BLaER1 treated with 17β-estradiol and CSF1 and Interleukin-3, amounts not matched to agents 10 nM and 100 nM (cell line): ENCODE results near the gene ASCL3.
"Not testable (repeated sequence)": the region's sequence is repeated elsewhere in the genome, so short reads cannot be mapped to it uniquely, and the experiment has no call there.

Experiments used
- H3K27ac ChIP-seq, 11 experiments: shearing (Covaris generic); formaldehyde crosslinking; 2 replicates each; pipeline ENCODE4 v1.8.1; 2022
- H3K27me3 ChIP-seq, 11 experiments: shearing (Covaris generic); formaldehyde crosslinking; 2 replicates each; pipeline ENCODE4 v1.8.1; 2022
- H3K36me3 ChIP-seq, 11 experiments: shearing (Covaris generic); formaldehyde crosslinking; 2 replicates each; pipeline ENCODE4 v1.8.1; 2022
- H3K4me1 ChIP-seq, 10 experiments: shearing (Covaris generic); formaldehyde crosslinking; 2 replicates each; pipeline ENCODE4 v1.8.1; 2022
- H3K4me2 ChIP-seq, 11 experiments: shearing (Covaris generic); formaldehyde crosslinking; 2 replicates each; pipeline ENCODE4 v1.8.1; 2022
- H3K4me3 ChIP-seq, 10 experiments: shearing (Covaris generic); formaldehyde crosslinking; 2 replicates each; pipeline ENCODE4 v1.8.1; 2022
- H3K9ac ChIP-seq, 11 experiments: shearing (Covaris generic); formaldehyde crosslinking; 2 replicates each; pipeline ENCODE4 v1.8.1; 2022
- H3K9me3 ChIP-seq, 11 experiments: shearing (Covaris generic); formaldehyde crosslinking; replicated peaks in 1 of 11; 2 replicates each; pipeline ENCODE4 v1.8.1; 2022
- H4K20me1 ChIP-seq, 11 experiments: shearing (Covaris generic); formaldehyde crosslinking; 2 replicates each; pipeline ENCODE4 v1.8.1; 2022
- Cebpa-rat ChIP-seq, 11 experiments: shearing (Covaris generic); IDR thresholded peaks; 2 replicates each; pipeline ENCODE4 v1.8.1; 2022

Gene ASCL3

DNA sequence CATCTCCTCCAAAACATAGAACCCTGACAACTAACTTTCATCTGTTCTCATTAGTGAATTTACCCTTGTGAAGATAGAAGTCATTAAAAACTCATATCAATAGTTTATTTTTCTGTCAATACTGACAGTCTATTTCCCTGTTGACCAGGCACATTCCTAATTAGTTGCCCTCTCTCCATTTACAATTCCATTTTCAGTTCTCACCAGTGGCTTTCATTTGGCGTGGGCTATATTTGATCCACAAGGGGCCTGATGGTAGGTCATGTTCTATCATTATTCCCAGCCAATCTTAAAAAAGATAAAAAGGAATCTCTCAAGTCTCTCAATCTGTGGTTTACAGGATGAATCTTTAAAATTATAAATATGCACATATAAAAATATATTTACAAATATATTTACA is 35.7 kb downstream of the ASCL3 start:
- TF ChIP-seq Cebpa-rat (IDR thresholded peaks at IDR 0.05) = no peak
- Histone ChIP-seq H4K20me1 (no peaks in the 10 kb centered on the region), H3K27me3 (no peaks in the 10 kb centered on the region), H3K4me3 (no peak overlapping the region), H3K4me2 (no peak overlapping the region), H3K4me1 (peaks cover 10 to 31% (median 19%) of the 10 kb centered on the region in 10 experiments), H3K27ac (no peak overlapping the region), H3K9ac (no peak overlapping the region), H3K36me3 (no peaks in the 10 kb centered on the region), H3K9me3 (peaks cover 0 to 8% (median 5%) of the 10 kb centered on the region in 11 experiments; a peak in 16 of 22 replicates)

DNA sequence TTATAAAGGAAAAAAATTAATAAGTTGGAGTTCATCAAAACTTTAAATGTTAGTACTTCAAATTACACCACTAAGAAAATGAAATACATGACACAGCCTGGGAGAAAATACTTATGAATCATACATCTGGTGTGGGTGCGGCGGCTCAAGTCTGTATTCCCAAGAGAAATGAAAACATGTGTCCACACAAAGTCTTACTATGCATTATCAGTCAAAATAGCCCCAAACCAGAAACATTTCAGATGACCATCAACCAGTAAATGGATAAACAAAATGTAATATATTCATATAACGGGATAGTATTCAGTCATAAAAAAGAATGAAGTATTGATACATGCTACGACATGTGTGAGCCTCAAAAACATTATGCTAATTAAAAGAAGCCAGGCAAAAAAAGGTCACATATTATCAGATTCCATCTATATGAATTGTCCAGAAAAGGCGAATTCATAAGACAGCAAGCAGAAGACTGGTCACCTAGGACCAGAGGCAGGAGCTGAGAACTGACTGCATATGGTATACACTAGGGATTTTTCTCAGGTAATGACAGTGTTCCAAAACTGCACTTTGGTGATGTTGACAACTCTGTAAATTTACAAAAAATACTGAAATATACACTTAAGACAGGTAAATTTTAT is 37.2 kb downstream of the ASCL3 start:
- Histone ChIP-seq H3K4me1 (peaks cover 8 to 30% (median 18%) of the 10 kb centered on the region in 10 experiments; a peak in 19 of 20 replicates), H3K4me3 (no peak overlapping the region), H3K36me3 (no peaks in the 10 kb centered on the region), H4K20me1 (no peaks in the 10 kb centered on the region), H3K9ac (no peak overlapping the region), H3K9me3 (peaks cover 3 to 20% (median 16%) of the 10 kb centered on the region in 11 experiments; a peak in 21 of 22 replicates), H3K27me3 (no peaks in the 10 kb centered on the region), H3K4me2 (no peak overlapping the region), H3K27ac (no peak overlapping the region)
- TF ChIP-seq Cebpa-rat (IDR thresholded peaks at IDR 0.05) = no peak

DNA sequence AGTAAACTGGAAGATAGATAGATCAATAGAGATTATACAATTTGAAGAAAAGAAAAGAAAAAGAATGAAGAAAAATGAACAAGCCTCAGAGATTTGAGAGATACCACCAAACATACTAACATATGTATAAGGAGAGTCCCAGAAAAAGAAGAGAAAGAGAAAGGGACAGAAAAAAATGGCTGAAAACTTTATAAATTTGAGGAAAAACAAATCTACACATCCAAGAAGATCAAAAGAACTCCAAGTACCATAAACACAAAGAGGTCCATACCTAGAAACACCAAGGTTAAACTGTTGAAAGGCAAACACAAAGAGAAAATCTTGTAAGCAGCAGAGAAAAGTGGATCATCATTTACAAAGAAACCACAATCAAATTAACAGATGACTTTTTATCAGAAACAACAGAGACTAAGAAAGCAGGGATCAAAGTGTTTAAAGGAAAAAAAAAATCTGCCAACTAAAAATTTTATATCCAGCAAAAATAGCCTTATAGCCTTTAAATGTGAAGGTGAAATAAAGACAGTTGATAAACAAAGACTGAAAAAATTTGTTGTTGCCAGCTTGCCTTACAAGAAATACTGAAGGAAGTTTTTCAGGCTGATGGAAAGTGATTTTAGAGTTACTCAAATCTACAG is 43.6 kb downstream of the ASCL3 start:
- Histone ChIP-seq H3K4me2 (no peak overlapping the region), H3K27me3 (no peaks in the 10 kb centered on the region), H3K4me1 (no peaks in the 10 kb centered on the region), H3K9me3 (peaks cover 43 to 57% (median 54%) of the 10 kb centered on the region in 11 experiments), H3K4me3 (no peak overlapping the region), H4K20me1 (no peaks in the 10 kb centered on the region), H3K9ac (no peak overlapping the region), H3K27ac (no peak overlapping the region), H3K36me3 (no peaks in the 10 kb centered on the region)
- TF ChIP-seq Cebpa-rat (IDR thresholded peaks at IDR 0.05) = no peak

DNA sequence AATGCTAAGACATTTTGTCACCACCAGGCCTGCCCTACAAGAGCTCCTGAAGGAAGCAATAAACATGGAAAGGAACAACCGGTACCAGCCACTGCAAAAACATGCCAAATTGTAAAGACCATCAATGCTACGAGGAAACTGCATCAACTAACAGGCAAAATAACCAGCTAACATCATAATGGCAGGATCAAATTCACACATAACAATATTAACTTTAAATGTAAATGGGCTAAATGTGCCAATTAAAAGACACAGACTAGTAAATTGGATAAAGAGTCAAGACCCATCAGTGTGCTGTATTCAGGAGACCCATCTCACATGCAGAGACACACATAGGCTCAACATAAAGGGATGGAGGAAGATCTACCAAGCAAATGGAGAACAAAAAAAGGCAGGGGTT is 51.6 kb downstream of the ASCL3 start:
- not testable (repeated sequence) for H3K4me1 ChIP-seq

More for the DNA sequence above, 51.6 kb downstream of the ASCL3 start:
- not testable (repeated sequence) for H4K20me1 ChIP-seq, H3K9ac ChIP-seq, H3K36me3 ChIP-seq, H3K27ac ChIP-seq, H3K4me2 ChIP-seq, H3K27me3 ChIP-seq, H3K4me3 ChIP-seq
- peaks cover 0 to 18% (median 6%) of the 10 kb centered on the region in 11 experiments; a peak in 12 of 22 replicates for H3K9me3 ChIP-seq
